H7 (cell line): ENCODE results near the gene PTPRO. TPM values are rescaled to one million over a fixed set of nuclear protein-coding genes. Genes with fewer than 3 reads are reported as not detected.
"Not testable (repeated sequence)": the region's sequence is repeated elsewhere in the genome, so short reads cannot be mapped to it uniquely, and the experiment has no call there.

Experiments used
- DNase-seq: peaks from one replicate; pipeline ENCODE4 v3.0.0; 2012
- H3K27me3 ChIP-seq: 2 replicates; pipeline ENCODE4 v1.6.0; 2011; ENCODE audit warnings: mild to moderate bottlenecking, low read length; ENCODE audit not compliant: control insufficient read depth, insufficient read depth
- H3K36me3 ChIP-seq: replicated peaks from 2 replicates; pipeline ENCODE4 v1.5.1; 2011; ENCODE audit warnings: low read length; ENCODE audit not compliant: control insufficient read depth, insufficient read depth
- H3K4me3 ChIP-seq: 2 replicates; pipeline ENCODE4 v1.5.1; 2011; ENCODE audit warnings: low read depth, mild to moderate bottlenecking, control low read depth, low read length, moderate library complexity; ENCODE audit not compliant: insufficient read depth
- total RNA-seq: library from RNA; depleted of rRNA; stranded (reverse); fragments of >200 nt; shearing (Covaris generic); gene quantifications from 2 replicates; pipeline ENCODE4 v1.2.3, GENCODE V29; 2014

PTPRO gene
- total RNA-seq, 1 experiment from 2014 or later, result 0.42 TPM

- Histone ChIP-seq H3K36me3 (no peaks in the 10 kb centered on the region), H3K27me3 (no peaks in the 10 kb centered on the region), H3K4me3 (no peak overlapping the region)
- no peak for DNase-seq
Measured at GRCh38 chr12:15592934-15593333, 270.6 kb downstream of the PTPRO start.

GRCh38 chr12:15596174-15596573 is 273.9 kb downstream of the PTPRO start:
- Histone ChIP-seq H3K27me3 (no peaks in the 10 kb centered on the region), H3K4me3 (no peak overlapping the region), H3K36me3 (no peaks in the 10 kb centered on the region)
- no peak for DNase-seq

- Histone ChIP-seq H3K27me3 (no peaks in the 10 kb centered on the region), H3K4me3 (no peak overlapping the region), H3K36me3 (no peaks in the 10 kb centered on the region)
- no peak for DNase-seq
Measured at GRCh38 chr12:15597125-15597830, 275.0 kb downstream of the PTPRO start.

- DNase-seq, result no peak
Measured at GRCh38 chr12:15599266-15600037, 277.1 kb downstream of the PTPRO start.

GRCh38 chr12:15600223-15600935 is 278.1 kb downstream of the PTPRO start:
- H3K4me3 ChIP-seq, result no peak overlapping the region
- DNase-seq, result no peak
- no peaks in the 10 kb centered on the region for H3K27me3 ChIP-seq
- no peaks in the 10 kb centered on the region for H3K36me3 ChIP-seq

More at GRCh38 chr12:15599266-15600037, 277.1 kb downstream of the PTPRO start:
- Histone ChIP-seq H3K36me3 (no peaks in the 10 kb centered on the region), H3K4me3 (no peak overlapping the region), H3K27me3 (no peaks in the 10 kb centered on the region)

- DNase-seq, result no peak
- H3K36me3 ChIP-seq, result no peaks in the 10 kb centered on the region
- H3K27me3 ChIP-seq, result no peaks in the 10 kb centered on the region
- H3K4me3 ChIP-seq, result no peak overlapping the region
Measured at GRCh38 chr12:15601210-15601800, 279.0 kb downstream of the PTPRO start.

GRCh38 chr12:15602051-15602672 is 279.9 kb downstream of the PTPRO start:
- DNase-seq, result no peak
- Histone ChIP-seq H3K36me3 (no peaks in the 10 kb centered on the region), H3K4me3 (no peak overlapping the region), H3K27me3 (no peaks in the 10 kb centered on the region)

- Histone ChIP-seq H3K36me3 (no peaks in the 10 kb centered on the region), H3K4me3 (no peak overlapping the region), H3K27me3 (no peaks in the 10 kb centered on the region)
- no peak for DNase-seq
Measured at GRCh38 chr12:15603474-15604085, 281.3 kb downstream of the PTPRO start.

GRCh38 chr12:15605881-15606590 is 283.7 kb downstream of the PTPRO start:
- Histone ChIP-seq H3K27me3 (no peaks in the 10 kb centered on the region), H3K36me3 (no peaks in the 10 kb centered on the region), H3K4me3 (no peak overlapping the region)
- DNase-seq, result no peak

GRCh38 chr12:15608406-15608805 is 286.1 kb downstream of the PTPRO start:
- Histone ChIP-seq H3K27me3 (no peaks in the 10 kb centered on the region), H3K4me3 (no peak overlapping the region), H3K36me3 (no peaks in the 10 kb centered on the region)
- DNase-seq, result no peak

GRCh38 chr12:15608941-15609340 is 286.6 kb downstream of the PTPRO start:
- H3K36me3 ChIP-seq, result no peaks in the 10 kb centered on the region
- no peak overlapping the region for H3K4me3 ChIP-seq
- H3K27me3 ChIP-seq, result no peaks in the 10 kb centered on the region
- DNase-seq, result no peak

GRCh38 chr12:15613981-15614380 is 291.7 kb downstream of the PTPRO start:
- Histone ChIP-seq H3K36me3 (no peaks in the 10 kb centered on the region), H3K27me3 (no peaks in the 10 kb centered on the region; the same call in 1 of the 2 replicates), H3K4me3 (no peak overlapping the region)
- no peak for DNase-seq

GRCh38 chr12:15616495-15616894 is 294.2 kb downstream of the PTPRO start:
- H3K27me3 ChIP-seq, H3K4me3 ChIP-seq, DNase-seq, H3K36me3 ChIP-seq: not testable (repeated sequence)
